Activated T-helper 9 cell treated with anti-CD3 and anti-CD28 coated beads, Interleukin-2, amount 50 U/mL, for 16 hours (primary cell): ENCODE data around the gene TTC7B.

Experiments
- DNase-seq: peaks from one replicate; pipeline ENCODE4 v3.0.0-alpha.2; 2020; ENCODE audit warnings: low read depth

TTC7B gene

DNA sequence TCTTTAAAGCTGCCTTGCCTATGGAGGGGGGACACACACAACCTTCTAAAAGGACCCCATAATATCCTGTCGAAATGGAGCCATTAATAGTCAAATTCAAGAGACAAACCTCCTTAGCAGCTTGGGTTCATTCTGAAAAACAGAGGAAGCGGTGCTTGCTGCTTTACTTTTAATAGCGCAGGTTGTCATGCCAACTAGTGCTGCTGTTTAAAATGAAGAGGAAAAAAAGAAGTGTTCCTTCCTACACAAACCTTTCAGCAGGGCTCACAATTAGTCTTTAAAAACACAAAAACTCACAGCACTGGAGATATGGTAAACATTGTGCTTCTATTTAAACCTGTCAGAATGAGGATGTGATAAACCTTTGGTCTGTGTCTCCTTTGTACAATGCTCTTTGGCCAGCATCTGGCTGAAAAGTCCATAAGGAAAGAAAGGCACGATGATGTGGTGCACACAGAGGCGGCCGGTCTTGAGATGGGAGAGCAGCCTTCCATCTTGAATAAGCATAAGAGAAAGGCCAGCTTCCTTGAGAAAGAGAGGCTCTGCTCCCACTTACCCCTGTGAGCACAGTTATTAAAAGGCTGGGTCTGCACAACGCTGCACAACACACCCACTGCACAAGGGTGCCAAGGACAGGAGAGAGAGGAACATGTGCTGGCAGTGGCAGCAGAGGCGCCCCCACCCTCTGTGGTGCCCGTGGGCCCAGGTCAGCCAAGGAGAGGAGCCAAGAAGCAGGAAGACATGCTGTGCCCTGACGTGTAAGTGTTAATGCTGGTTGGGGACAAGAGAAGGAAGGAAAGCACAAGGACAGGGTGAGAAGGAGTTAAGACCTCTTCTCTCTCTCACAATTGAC is 144.6 kb downstream of the TTC7B start:
- DNase-seq = no peak

DNA sequence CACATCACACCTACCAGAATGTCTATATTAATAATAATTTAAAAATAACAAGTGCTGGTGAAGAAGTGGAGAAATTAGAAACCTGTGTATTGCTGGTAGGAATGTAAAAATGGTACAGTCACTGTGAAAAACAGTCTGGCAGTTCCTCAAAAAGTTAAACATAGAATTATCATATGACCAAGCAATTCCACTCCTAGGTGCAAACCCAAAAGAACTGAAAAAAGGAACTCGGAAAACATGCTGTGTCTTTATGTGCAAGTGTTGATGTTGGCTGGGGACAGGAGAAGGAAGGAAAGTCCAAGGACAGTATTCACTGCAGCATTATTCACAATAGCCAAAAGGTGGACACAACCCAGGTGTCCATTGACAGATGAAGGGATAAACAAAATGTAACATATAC is 146.5 kb downstream of the TTC7B start:
- no peak for DNase-seq

- DNase-seq = no peak
These were observed 149.7 kb downstream of the TTC7B start for GRCh38 chr14:90666571-90666970.

DNA sequence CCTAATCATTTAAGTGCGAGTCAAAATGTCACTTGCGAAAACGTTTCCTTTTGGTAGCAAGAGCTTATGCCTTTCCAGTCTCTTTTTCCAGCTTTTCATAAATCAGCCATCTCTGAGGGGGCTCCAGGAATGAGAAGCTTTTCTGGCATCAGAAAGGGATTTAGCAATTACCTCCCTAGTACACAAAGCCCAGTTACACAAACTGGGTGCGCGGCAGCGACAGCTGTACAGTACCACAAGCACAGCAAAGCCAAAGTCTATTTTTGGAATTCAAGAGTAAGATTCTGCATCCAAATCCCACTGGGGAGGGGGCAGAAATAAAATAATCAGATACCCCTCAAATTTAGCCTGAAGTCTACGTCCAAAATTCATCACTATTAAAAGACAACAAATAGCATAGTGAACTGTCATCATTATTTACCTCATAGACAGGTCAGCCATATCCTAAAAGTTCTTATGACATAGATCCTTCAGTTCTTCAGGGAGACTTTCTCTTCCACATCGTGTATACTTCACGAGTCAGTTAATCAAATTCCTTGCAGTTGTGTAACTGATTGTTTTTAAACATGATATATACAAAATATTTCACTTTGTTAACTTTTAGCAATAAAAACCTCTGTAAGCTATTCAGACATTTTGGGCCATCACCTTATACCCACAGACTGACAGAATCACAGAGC is 150.8 kb downstream of the TTC7B start:
- DNase-seq = no peak

DNA sequence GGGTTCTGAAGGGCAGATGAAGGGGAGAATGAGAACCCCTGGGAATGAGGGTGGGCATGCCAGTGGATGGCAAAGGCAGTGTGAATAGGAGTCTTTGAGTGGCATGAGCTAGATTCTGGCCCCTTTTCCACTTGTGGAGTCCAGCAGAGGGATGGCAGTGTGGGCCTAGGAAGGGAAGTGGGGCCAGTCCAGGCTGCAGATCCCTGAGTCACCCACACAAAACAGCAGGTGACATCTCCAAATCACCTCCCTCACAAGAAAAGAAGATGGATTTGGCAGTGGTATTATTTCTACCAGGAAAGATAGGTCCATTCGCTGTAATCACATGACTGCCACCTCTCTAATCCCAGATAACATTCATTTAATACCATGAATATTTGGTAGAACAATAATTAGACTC is 151.3 kb downstream of the TTC7B start:
- no peak for DNase-seq

GRCh38 chr14:90663680-90664079 is 152.6 kb downstream of the TTC7B start:
- no peak for DNase-seq

DNA sequence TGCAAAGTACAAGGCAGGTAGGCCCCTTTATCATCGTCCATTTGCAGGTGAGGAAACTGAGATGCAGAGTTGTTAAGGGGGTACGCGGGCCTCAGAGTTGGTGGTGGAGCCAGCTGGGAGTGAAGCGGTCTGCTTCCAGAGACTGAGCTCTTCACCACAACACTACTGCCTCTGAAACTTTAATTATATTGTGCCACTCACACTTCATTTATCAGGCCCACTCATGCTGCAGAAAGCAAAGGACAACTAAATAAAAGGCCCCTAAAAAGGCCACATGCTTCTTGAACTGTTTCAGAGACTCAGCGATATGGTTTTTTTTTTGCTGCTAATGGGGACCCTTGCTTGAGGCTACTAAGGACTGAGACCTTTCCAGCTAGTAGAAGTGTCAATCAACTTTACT is 153.1 kb downstream of the TTC7B start:
- no peak for DNase-seq

- no peak for DNase-seq
These were observed 154.4 kb downstream of the TTC7B start for GRCh38 chr14:90661866-90662265.

- DNase-seq = no peak
These were observed 155.2 kb downstream of the TTC7B start for GRCh38 chr14:90660865-90661570.

DNA sequence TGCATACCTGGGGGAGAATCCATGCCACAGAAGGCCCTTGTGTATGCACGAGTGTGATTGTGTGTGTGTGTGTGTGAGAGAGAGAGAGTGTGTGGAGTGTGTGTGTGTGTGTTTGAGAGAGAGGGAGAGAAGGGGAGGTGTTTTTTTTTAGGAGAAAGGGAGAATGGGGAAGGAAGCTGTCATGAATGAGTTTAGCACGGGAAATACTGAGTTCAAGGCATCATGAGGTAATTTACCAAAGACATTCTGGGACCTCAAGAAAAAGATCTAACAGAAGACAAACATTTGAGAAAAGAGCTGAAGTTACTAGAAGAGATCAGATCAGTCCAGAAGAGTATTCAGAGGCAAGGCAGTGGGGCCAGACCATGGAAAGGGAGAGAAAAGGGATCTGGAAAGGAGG is 157.1 kb downstream of the TTC7B start:
- DNase-seq = no peak

GRCh38 chr14:90658541-90658967 is 157.7 kb downstream of the TTC7B start:
- DNase-seq = no peak

GRCh38 chr14:90656973-90657372 is 159.3 kb downstream of the TTC7B start:
- no peak for DNase-seq

DNA sequence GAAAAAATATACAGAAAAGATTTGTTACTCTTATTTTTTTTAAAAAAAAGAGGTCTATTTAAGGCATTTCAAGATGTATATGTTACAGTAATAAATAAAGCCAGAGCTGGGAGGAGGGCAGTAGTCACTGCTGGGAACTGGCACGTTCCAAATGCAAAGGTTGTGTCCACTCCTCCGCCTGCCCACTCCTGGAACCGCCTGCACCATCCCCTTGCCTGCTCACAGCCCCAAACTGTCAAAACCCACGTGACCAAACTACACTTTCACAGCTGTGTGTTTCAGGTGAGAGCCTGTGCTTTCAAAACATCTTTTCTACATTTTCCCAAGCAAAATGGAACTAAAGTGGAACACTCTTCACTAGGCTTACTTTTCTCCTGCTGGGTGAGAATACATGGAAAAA is 160.4 kb downstream of the TTC7B start:
- DNase-seq = no peak

DNA sequence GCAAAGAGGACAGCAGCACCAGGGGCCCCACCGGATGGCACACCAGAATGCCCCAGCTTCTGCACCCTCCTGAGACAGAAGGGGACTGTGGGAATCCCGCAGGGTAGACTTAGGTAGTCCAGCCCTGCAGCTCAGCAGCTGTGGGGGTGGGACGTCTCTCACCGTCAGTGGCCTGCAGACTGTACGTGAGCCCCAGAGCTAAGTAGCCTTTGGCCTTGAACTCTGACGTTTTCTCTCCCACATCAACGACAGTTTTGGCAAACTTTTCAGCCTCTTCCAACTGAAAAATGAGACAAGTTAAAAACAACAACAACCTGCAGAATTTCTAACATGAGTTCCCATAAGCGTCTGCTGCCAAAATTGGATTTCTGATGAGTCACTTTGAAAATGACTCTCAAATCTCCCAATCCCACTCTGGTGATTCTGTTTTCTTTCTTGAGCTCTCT is 161.4 kb downstream of the TTC7B start:
- DNase-seq = no peak

DNA sequence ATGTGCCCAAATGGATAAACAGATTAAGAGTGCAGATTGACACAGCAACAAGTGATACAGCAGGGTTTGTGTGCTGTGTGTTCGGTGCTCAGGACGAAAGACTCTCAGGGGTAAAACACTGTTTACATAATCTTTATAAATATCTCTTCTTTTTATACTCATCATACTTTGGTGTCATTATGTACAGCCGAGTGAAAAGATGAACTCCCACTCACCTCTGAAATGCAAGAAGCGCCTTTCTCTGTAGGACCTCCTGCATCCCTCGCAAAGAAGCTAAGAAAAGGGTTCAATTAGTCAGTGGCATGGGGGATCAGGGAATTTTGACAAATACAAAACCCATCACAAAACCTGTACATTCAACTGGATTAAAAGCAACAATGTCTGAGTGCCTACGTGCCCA is 163.6 kb downstream of the TTC7B start:
- DNase-seq = no peak

DNA sequence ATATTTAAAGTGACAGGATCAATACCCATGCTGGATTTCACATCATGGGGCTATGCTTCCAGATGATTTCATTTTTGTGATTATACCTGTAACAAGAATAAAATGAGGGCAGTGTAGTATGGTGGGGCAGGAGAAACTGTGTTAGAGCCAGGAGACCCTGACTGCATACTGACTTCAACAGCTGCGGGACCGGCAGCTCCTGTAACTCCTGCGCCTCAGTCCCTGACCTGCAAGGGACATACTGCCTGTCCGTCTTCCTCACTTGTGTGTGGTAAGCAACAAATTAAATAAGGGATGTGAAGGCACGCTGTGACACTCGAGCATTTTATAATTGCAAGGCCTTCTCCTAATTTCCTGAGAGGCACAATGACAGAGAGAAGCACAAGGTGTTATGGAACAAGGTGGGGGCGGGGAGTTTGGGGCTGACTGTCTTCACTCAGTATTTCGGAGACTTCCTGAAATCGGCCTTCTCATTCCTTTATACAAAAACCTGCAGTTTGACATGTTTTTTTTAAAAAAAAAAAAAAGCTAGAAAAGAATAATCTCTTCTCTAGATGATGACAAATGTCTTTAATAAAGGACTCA is 164.2 kb downstream of the TTC7B start:
- no peak for DNase-seq

- DNase-seq = no peak
These were observed 164.9 kb downstream of the TTC7B start for GRCh38 chr14:90651271-90651804.

- no peak for DNase-seq
These were observed 166.6 kb downstream of the TTC7B start for GRCh38 chr14:90649557-90650135.

- no peak for DNase-seq
These were observed 167.1 kb downstream of the TTC7B start for GRCh38 chr14:90649083-90649482.

GRCh38 chr14:90648421-90648820 is 167.8 kb downstream of the TTC7B start:
- no peak for DNase-seq

DNA sequence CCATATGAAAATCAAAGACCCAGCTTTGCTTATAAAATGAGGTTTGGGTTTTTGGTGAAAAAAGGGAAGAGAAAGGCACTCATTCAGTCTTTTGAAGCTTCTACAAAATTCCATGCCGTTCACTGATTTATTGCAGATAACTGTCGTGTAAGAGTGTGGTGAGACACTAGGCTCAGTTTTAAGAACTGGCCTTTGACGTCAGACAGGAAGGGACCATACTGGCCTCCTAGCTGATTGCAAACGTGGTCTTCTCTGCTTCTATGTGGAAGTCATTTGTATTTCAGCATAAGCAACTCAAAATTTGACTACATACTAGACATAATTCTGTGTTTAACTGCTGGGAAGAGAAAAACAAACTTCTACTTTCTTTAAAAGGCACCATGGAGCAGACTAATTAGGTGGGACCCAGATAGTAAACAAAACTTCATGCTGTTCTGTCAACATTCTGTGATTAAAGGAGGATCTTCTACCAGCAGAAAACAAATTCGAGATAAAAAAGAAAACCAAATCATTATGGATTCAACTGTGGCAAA is 168.7 kb downstream of the TTC7B start:
- DNase-seq = no peak
